Stimulated activated CD8-positive, alpha-beta memory T cell treated with anti-CD3 and anti-CD28 coated beads, Interleukin-12 subunit alpha, Interleukin-12 subunit beta, amount 100 ng/mL, for 24 hours (primary cell): ENCODE measurements around the gene MAGI3.
"Not testable (repeated sequence)": the region's sequence is repeated elsewhere in the genome, so short reads cannot be mapped to it uniquely, and the experiment has no call there.

Source experiments
- DNase-seq: peaks from one replicate; pipeline ENCODE4 v3.0.0-alpha.2; 2020; ENCODE audit errors: extremely low read depth

MAGI3 gene

GRCh38 chr1:113581323-113581722 is 191.0 kb downstream of the MAGI3 start:
- no peak for DNase-seq

GRCh38 chr1:113582084-113582483 is 191.8 kb downstream of the MAGI3 start:
- DNase-seq = no peak

DNA sequence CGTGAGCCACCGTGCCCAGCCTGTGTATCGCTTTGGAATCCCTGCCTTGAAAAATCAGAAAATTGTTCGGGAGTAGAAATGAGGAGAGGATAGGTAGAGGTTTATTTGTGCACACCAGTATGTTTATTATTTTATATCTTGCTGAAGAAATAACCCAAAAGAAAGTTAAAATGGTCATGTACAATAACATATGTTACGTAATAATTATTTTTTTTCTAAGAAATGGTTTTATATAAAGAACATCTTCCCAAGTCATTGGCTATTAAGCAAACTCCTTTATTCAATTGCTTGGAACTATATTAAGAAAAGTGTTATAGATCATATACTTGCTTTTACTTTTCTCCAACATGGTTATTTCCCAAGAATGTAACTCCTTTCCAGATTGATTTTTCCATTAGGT is 197.2 kb downstream of the MAGI3 start:
- no peak for DNase-seq

- no peak for DNase-seq
Measured at GRCh38 chr1:113592230-113592629, 201.9 kb downstream of the MAGI3 start.

- DNase-seq = no peak
Measured at GRCh38 chr1:113593550-113594297, 203.4 kb downstream of the MAGI3 start.

GRCh38 chr1:113604466-113604865 is 214.2 kb downstream of the MAGI3 start:
- not testable (repeated sequence) for DNase-seq

DNA sequence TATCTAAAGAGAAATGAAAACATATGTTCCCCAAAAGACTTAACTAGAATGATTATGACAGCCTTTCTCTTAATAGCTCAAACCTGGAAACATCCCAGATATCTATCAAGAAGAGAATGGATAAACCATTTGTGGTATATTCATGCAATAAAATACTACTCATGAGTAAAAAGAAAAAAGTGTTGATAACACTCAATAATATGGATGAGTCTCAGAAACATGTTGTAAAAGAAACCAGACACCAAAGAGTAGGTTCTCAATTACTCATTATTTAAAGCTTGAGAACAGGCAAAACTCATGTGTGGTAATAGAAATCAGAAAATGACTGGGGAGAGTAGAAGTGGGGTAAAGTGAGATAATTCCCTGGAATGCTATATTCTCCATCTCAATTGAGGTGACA is 214.8 kb downstream of the MAGI3 start:
- no peak for DNase-seq

DNA sequence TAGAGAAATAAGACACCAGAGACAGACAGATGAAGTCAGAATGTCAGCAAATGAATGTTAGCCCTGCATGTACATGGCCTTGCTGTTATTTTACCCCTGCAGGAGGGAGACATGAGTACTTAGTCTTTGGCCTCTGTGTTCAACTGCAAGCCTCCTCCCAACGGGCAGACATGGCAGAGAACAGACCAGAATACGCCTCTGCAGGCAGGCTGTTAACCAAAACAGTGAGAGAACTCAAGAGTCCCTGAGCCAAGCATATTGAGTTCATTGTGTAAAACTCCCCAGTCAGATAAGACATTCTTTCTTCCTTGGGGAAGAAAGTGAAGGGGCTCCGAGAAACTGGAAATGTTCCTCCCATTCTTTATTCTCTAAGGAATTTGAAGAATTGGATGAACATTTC is 218.1 kb downstream of the MAGI3 start:
- no peak for DNase-seq

- no peak for DNase-seq
Measured at GRCh38 chr1:113610372-113610771, 220.1 kb downstream of the MAGI3 start.

- no peak for DNase-seq
Measured at GRCh38 chr1:113615425-113615824, 225.1 kb downstream of the MAGI3 start.

DNA sequence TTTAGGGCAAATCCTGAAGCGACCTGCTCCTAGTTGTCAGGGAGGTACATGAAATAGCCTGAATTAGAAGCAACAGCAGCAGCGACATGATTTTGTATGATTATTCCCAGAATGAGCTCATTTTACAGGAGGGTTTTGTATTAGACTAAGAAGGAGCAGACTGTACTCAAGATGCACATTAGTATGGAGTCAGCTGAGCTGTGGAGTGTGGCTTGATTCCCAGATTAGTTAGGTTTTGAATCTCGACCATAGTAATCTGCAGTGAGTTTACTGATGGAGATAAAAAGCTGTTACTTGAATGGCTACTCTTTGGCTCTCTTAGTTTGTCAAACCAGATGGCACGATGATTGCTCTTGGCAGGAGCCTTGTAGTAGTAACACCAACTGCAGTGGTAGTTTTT is 225.8 kb downstream of the MAGI3 start:
- no peak for DNase-seq

DNA sequence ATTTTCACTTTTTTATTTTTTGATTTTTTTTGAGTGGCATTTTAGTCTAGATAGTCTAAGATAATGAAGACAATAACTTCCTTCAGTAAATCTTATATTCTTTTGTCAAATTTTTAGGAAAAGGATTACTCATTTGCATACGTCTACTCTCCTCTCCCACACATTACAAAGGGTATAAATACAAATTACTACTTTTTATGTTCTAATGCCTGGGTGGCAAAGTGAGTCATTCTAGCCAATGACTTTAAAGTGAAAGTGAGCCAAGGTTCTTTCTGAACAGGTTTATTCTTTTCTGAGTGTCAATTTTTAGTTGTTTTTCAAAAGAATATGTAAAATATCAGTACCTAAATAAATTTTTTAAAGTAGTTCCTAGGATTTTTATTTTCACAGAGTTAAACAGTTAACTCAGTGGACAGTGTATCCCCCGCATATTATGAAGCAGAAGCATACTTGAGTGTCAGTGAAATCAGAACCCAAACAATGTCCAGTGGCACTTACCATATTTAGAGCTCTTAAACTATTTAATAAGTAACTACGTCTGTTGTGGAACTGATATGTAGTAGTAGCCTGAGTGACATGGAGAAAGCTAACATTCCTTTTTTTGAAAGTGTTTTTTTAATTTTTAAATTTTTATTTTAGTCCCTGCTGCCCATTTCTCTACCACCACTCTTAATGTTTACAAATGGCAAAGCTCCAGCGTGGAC is 227.3 kb downstream of the MAGI3 start:
- no peak for DNase-seq

GRCh38 chr1:113628997-113629396 is 238.7 kb downstream of the MAGI3 start:
- no peak for DNase-seq

- no peak for DNase-seq
Measured at GRCh38 chr1:113630340-113631327, 240.3 kb downstream of the MAGI3 start.

GRCh38 chr1:113641396-113641795 is 251.1 kb downstream of the MAGI3 start:
- no peak for DNase-seq

DNA sequence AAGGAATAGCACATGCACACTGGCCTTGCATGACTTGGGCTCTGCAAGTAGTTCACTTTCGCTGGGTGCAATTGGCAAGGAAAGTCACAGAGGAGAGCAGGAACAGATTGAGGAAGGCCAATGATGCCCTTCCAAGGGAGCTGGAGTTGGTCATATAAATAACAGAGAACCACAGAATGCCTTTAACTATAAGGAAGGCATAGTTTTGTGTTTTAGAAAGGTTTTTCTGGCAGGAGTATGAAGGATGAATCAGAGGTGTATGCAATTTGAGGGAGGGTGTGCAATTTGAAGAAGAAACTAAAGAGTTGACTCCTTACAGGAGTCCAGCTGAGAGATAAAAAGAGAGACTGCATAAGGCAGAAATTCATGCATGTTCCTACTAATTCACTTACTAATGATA is 256.8 kb downstream of the MAGI3 start:
- no peak for DNase-seq

DNA sequence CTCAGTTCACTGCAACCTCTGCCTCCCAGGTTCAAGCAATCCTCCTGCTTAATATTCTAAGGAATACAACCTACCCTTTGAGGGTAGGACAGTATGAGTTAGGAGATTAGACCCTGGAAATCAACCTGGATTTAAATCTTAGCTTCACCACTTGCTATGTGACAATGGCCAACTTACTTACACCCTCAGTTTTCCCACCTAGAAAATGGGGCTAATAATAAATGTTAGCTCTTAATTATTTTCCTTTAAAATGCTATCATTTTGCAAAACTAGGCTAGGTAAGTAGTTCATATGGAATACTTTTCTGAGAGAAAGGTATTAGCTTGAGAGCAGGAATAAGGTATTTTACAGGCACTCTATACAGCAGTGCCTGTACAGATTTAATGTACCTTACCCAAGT is 258.2 kb downstream of the MAGI3 start:
- no peak for DNase-seq

DNA sequence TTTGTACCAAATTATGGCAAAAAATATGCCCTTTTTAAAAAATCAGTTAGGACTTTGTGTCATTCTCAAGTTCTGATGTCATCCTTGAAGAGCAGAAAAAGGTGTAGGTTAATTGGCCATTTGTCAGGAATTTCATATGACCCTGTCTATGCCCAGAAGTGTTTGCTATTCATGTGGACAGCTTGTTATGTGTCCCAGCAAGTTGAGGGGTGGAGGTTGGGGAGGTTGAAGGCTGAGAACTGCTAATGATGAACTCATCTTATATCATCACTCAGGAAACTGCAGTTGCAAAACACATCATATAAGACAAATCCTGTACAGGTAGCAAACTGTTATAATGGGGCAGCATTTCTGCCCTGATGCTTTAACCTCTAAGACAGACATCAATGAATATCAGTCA is 262.5 kb downstream of the MAGI3 start:
- DNase-seq = no peak

GRCh38 chr1:113653741-113654140 is 263.4 kb downstream of the MAGI3 start:
- DNase-seq = no peak

GRCh38 chr1:113654883-113655282 is 264.6 kb downstream of the MAGI3 start:
- DNase-seq = no peak

- DNase-seq = no peak
Measured at GRCh38 chr1:113657126-113657525, 266.8 kb downstream of the MAGI3 start.

DNA sequence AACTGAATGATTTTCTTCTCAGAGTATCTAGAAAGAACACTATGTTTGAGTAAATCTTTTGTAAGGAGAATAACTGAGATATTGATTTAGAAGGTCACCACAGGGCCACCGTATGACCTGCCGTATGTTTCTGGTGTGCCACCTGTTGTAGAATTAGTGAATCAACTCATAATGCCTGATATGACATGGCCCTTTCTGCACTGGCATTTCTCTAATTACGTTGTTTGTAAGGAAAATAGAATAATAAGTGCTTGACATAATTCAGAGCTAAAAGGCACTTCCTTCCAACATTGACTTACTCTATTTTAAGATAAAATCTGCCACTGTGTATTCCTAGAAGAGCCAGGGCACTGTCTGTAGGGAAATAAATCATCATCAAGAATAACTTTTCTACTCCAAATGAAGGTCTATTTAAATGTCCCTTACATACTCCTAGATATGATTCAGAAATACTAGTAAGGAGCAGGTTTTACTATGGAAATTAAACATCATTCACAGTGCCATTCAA is 267.3 kb downstream of the MAGI3 start:
- DNase-seq = no peak
